Embryonic facial prominence (tissue), 1 donor: Measurements from ENCODE around the gene AKR7A2.
"Not testable (repeated sequence)": the region's sequence is repeated elsewhere in the genome, so short reads cannot be mapped to it uniquely, and the experiment has no call there.

Experiments
- DNase-seq: peaks from one replicate; pipeline ENCODE4 v3.0.0-alpha.2; 2016; ENCODE audit errors: extremely low spot score

Gene AKR7A2

DNA sequence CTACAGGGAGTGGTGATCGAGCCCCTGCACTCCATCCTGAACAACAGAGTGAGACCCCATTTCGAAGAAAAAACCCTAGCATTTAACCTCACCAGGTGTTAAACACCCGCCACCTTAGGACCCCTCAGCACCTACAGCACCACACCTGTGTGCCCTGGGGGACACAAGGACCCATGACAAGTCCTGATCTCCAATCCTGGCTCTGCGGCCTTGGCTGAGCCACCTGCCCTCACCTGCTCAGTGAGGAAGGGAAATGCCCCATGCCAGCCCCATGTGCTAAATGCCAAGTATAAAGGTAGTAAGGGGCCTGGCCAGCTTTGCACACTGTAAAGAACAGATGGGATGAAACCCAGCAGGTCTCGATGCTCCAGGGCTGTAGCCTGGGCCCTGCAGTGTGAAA, 49.2 kb downstream of the AKR7A2 start:
- no peak for DNase-seq

DNA sequence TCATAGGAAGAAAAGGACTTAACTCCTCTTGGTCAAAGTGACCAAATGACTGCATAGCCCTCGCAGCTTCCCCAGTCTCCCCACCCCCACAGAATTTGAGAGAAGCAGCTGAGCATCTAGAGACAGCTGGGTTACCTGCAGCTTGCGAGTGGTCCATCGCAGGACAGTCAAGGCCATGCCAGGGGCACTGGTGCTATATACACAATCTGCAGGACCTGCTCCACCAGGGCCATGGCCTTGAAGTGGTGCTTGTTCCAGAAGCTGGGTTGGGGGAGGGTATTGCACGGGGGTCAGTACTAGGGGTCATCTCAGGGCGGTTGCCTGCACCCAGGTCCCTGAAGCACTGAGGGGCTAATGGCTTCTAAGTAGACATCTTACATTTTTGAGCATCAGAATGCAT, 49.9 kb downstream of the AKR7A2 start:
- no peak for DNase-seq

DNA sequence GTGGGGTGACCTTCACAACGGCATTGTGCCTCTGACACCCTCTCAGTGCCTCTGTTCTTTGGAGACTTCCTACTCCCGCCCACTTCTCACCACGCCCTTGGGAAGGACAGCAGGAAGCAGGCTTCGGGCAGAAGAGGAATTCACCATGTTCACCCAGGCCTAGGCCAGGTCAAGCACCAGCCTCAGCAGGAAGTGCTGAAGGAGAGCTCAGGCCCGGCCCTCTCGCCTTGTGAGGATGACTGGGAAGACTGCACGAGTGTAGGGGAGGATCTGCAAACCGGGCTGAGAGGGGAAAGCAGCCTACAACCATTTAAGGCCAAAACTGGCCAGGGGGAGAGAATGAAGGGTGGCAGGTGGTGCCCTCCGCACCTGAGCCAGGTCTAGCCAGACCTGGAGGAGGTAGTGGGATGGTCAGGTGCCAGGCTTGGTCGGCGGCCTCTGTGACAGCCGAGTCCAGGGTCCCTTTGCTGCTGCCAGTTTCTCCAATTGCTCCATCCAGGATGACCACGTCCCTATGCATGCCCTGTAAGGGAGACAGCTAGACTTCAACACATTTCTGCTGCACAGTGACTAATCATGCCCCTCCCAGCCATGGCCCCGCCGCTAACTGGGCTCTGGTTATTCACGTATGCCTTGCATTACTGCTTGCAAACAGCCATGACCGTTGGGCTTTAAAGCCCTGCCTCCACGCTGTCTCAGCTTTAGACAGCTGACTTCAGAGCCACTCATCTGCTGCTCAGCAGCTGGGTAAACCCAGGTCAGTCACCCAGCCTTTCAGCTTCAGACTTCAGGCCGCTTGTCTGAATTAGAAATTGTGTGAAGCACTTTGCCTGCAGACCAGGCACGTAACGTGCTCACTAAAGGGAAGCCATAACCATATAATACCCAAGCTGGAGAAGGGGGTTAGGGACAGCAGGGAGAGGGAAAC, 51.5 kb downstream of the AKR7A2 start:
- DNase-seq, result no peak

DNA sequence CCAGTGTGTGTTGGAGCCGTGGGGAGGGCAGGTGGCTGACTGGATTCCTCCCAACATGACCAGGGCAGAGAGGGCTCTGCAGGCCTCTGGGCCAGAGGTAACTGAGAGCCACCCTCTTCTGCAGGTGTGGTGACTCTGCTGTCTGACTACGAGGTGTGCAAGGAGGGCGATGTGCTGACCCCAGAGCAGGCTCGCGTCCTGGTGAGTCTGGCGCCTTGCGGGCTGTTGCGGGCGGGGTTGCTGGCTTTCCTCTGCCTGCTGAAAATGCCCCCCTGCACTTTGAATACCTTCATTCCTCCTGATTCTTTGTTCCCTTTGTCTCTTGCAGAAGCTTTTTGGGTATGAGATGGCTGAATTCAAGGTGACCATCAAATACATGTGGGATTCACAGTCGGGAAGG, 53.6 kb downstream of the AKR7A2 start:
- no peak for DNase-seq

DNA sequence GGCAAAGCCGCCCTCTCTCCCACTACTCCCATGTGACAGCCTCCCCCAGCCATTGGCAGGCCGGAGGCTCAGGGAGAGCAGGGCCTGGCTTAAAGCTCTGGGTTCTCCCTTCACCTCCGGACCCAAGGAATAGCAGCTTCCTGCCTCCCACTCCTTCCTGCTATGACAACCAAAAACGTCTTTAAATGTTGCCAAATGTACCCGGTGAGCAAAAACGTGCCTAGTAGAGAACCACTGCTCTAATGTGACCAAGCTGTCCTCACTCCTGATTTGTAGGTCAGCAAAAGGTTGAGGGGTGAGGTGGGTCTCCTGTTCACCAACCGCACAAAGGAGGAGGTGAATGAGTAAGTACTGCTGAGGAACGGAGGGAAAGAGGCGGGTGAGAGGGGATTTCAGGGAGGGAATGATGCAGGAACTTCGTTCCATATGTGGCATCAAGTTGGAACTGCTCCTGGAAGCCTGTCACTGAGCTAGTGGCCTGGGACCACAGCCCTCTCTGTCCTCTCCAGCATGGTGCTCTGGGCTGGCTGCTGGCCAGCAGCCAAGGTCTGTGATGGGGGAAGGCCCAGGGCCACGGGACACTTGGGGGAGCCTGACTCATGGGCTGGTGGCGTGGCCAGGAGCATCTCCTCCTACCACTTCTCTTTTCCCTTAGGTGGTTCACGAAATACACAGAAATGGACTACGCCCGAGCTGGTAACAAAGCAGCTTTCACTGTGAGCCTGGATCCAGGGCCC, 54.6 kb downstream of the AKR7A2 start:
- DNase-seq, result no peak

DNA sequence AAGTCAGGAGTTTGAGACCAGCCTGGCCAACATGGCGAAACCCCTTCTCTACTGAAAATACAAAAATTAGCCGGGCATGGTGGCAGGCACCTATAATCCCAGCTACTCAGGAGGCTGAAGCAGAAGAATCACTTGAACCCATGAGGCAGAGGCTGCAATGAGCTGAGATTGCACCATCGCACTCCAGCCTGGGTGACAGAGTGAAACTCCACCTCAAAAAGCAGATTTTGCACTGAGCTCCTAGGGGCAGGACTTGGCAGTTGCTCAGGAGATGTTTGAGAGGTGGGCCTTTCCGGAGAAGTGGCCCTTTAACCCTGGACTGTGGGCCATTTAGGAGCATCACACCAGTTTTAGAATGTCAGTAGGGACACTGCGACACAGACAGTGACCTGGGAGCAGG, 55.6 kb downstream of the AKR7A2 start:
- not testable (repeated sequence) for DNase-seq

- DNase-seq, result no peak
Measured at GRCh38 chr1:19255288-19255687, 56.7 kb downstream of the AKR7A2 start.

DNA sequence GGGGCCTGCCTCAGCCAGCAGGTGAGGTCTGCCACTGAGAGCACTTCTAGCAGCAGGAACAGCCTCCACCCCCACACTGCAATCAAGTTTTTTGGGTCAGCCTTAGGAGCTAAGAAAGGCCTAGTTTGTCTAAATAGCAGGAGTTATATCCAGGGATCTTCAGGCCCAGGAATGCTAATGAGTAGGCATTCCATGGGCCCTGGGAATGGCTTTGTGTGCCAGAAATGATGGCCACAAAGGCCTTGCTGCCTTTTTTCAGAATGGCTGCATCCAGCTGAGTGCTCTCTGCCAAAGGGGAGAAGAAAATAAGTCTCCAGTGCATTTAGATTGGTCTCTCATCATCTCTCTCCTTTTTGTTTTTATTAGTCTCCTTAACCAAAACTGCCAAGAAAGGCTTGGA, 57.5 kb downstream of the AKR7A2 start:
- no peak for DNase-seq
